ENCODE measurements around the gene MTHFS.

The MTHFS gene

DNA sequence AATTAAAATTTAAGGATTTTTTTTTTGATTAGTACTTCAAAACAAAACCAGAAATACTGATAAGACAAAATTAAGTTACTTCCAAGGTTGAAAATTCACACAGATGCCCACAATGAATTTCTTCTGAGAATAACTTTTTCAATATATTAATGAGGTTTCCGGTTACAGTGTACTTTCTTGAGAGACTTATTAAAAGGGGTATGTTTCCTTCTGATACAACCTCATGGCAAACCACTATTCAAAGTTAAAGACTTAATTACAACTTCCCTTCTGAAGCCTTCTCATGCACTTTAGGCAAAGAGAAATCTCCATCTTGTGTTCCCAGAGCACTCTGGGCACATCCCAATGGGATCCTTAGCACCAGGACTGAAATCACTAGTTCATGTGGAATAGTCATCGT, 36.2 kb downstream of the MTHFS start:
- Histone ChIP-seq H3K36me3 (no peaks in the 10 kb centered on the region; the same call in none of the 2 replicates), H3K27me3 (ENCODE audit: insufficient read depth, low read depth, severe bottlenecking) (no peaks in the 10 kb centered on the region), H3K9me3 (ENCODE audit: severe bottlenecking) (no peaks in the 10 kb centered on the region), H3K4me3 (ENCODE audit: low read depth, low read length) (no peak overlapping the region), H3K27ac (no peak overlapping the region)
- DNase-seq = no peak
- no peak for TF ChIP-seq CTCF (IDR thresholded peaks at IDR 0.05; ENCODE audit: low read depth, low read length)

- no peaks in the 10 kb centered on the region; the same call in 1 of the 2 replicates for H3K36me3 ChIP-seq
- no peak overlapping the region for H3K27ac ChIP-seq
- no peak overlapping the region for H3K4me3 ChIP-seq (ENCODE audit: low read depth, low read length)
- no peaks in the 10 kb centered on the region for H3K9me3 ChIP-seq (ENCODE audit: severe bottlenecking)
- no peaks in the 10 kb centered on the region for H3K27me3 ChIP-seq (ENCODE audit: insufficient read depth, low read depth, severe bottlenecking)
- TF ChIP-seq CTCF (IDR thresholded peaks at IDR 0.05; ENCODE audit: low read depth, low read length) = no peak
- no peak for DNase-seq
Observed at GRCh38 chr15:79858469-79858868, 38.3 kb downstream of the MTHFS start.

- no peaks in the 10 kb centered on the region for H3K9me3 ChIP-seq (ENCODE audit: severe bottlenecking)
- no peaks in the 10 kb centered on the region; the same call in 1 of the 2 replicates for H3K36me3 ChIP-seq
- H3K4me3 ChIP-seq (ENCODE audit: low read depth, low read length) = no peak overlapping the region
- peak; percentile 89 for TF ChIP-seq CTCF (IDR thresholded peaks at IDR 0.05; ENCODE audit: low read depth, low read length)
- H3K27ac ChIP-seq = no peak overlapping the region
- peak; percentile 72 for DNase-seq
- no peaks in the 10 kb centered on the region for H3K27me3 ChIP-seq (ENCODE audit: insufficient read depth, low read depth, severe bottlenecking)
Observed at GRCh38 chr15:79853492-79854328, 43.1 kb downstream of the MTHFS start.

DNA sequence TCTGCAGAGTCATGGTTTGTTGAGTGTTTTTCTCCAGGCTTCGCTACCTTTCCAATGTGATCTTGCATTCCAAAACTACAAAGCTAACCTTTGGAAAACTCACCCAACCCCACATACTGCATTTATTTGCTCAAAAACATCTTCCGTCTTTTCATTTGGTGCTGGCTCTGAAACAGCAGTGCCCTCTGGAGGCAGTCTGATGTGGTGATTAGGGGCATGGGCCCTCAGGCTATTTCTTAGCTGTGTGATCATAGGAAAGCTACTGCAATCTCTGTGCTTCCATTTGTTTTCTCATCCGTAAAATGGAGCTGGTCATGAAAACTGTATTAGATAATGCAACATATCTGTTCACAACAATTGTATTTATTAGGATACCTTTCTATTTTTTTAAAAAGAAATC, 47.0 kb downstream of the MTHFS start:
- Histone ChIP-seq H3K9me3 (ENCODE audit: severe bottlenecking) (no peaks in the 10 kb centered on the region), H3K4me3 (ENCODE audit: low read depth, low read length) (no peak overlapping the region), H3K27me3 (ENCODE audit: insufficient read depth, low read depth, severe bottlenecking) (no peaks in the 10 kb centered on the region), H3K36me3 (peaks cover 4% of the 10 kb centered on the region), H3K27ac (no peak overlapping the region)
- peak; percentile 70 for TF ChIP-seq CTCF (IDR thresholded peaks at IDR 0.05; ENCODE audit: low read depth, low read length)
- DNase-seq = peak; percentile 47

- Histone ChIP-seq H3K9me3 (ENCODE audit: severe bottlenecking) (no peaks in the 10 kb centered on the region), H3K36me3 (peaks cover 13% of the 10 kb centered on the region), H3K27me3 (ENCODE audit: insufficient read depth, low read depth, severe bottlenecking) (no peaks in the 10 kb centered on the region), H3K4me3 (ENCODE audit: low read depth, low read length) (no peak overlapping the region), H3K27ac (no peak overlapping the region)
- DNase-seq = no peak
- no peak for TF ChIP-seq CTCF (IDR thresholded peaks at IDR 0.05; ENCODE audit: low read depth, low read length)
Observed at GRCh38 chr15:79846539-79846938, 50.3 kb downstream of the MTHFS start.

Data from WERI-Rb-1 (cell line).